ENCODE results near the gene TBCEL.

DNA sequence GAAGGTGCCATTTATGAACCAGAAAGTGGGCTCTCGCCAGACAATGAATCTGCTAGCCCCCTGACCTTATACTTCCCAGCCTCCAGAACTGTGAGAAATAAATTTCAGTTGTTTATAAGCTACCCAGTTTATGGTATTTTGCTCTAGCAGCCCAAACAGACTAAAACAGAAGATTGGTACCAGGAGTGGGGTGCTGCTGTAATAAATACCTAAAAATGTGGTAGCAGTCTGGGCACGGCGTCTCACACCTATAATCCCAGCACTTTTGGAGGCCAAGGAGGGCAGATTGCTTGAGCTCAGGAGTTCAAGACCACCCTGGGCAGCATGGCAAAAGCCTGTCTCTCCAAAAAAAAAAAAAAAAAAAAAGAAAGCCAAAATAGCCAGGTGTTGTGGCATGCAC is 98.4 kb downstream of the TBCEL start:
- TF ChIP-seq, protein P1, sequence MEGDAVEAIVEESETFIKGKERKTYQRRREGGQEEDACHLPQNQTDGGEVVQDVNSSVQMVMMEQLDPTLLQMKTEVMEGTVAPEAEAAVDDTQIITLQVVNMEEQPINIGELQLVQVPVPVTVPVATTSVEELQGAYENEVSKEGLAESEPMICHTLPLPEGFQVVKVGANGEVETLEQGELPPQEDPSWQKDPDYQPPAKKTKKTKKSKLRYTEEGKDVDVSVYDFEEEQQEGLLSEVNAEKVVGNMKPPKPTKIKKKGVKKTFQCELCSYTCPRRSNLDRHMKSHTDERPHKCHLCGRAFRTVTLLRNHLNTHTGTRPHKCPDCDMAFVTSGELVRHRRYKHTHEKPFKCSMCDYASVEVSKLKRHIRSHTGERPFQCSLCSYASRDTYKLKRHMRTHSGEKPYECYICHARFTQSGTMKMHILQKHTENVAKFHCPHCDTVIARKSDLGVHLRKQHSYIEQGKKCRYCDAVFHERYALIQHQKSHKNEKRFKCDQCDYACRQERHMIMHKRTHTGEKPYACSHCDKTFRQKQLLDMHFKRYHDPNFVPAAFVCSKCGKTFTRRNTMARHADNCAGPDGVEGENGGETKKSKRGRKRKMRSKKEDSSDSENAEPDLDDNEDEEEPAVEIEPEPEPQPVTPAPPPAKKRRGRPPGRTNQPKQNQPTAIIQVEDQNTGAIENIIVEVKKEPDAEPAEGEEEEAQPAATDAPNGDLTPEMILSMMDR (IDR thresholded peaks at IDR 0.05), result no peak
- TF ChIP-seq POLR2A (IDR thresholded peaks at IDR 0.05), result no peak
